SH-SY5Y (cell line): Measurements from ENCODE around the gene CIROP.

Experiments used
- GATA2 ChIP-seq: IDR thresholded peaks from 2 replicates; pipeline ENCODE4 v1.6.1; 2011; ENCODE audit warnings: mild to moderate bottlenecking, low read depth, low read length
- GATA3 ChIP-seq: IDR thresholded peaks from 2 replicates; pipeline ENCODE4 v1.6.1; 2011; ENCODE audit warnings: low read depth, mild to moderate bottlenecking, low read length, moderate library complexity

GRCh38 chr14:23051141-23052057 is 53.4 kb downstream of the CIROP start:
- no peak for TF ChIP-seq GATA3
- no peak for TF ChIP-seq GATA2
